NK-92 (cell line): ENCODE measurements around the gene RORC.
"Not testable (repeated sequence)": the region's sequence is repeated elsewhere in the genome, so short reads cannot be mapped to it uniquely, and the experiment has no call there.

Experiments used
- DNase-seq: peaks from one replicate; lab custom pipeline; 2025; ENCODE audit not compliant: unreplicated experiment; lab: John Stamatoyannopoulos, UW

RORC gene

GRCh38 chr1:151776665-151777062 lies 54.9 kb downstream of the RORC start:
- DNase-seq = no peak

DNA sequence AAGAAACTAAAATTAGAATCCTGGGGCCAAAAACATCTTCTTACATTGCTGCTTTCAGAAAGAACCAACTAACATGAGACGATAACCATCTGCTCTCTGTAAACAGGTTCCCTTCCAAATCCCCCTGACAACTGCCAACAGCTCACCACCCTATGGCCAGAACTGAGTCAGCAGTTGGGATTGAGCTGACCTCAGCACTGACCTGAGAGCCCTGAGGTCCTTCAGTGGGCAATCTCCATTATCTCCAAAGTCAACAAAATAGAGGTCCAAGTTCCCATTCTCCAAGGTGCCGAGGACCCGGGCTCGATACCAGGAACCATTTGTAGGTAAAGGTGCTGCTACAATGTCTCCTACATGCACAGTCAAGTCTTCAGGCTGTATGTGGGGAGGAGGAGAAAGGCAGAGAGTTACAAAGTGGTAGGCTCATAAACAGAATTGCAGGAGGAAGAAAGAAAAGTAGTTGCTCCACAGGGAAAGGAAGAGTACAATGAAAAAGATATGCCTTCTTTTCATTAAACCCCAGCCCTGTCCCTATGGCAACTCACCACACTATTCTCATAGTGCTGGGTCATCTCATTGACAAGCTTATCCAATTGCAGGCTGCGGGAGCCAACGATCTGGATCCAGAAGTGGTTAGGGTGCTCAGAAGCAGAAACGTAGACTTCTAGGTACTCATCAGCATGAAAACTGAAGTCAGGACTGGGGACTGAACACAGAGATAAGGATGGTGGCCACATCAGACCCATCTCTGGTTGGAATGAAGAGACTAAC lies 55.5 kb downstream of the RORC start:
- no peak for DNase-seq

DNA sequence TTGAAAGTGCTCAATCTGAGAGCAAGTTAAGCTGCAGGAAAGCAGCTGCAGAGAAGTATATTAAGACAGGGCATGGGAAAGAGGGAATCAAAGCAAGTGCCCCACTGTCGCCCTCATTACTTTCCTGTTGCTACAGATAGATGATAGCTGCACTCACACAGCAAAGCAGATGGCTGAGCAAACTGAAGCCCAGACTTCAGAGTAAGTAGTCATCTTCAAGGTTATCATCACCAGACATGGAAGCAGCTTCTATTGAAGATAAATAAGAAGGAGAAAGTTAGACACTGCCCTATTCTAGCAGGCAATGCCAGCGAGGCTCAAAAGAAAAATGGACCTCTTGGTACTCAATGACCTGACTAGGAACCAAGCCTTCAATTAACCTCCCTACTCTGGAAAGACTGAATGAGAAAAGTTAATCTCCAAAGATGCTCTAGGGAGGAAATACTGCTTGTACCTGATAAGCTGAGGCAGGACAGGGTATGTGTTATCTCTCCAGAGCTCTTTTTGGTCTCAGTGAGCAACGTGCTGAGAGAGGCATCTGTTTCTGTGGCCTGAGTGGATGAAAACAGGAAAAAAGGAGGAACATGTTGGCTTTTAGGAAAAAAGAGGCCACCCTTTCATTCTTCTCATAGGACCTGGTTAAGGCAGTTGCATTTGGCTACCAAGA lies 57.2 kb downstream of the RORC start:
- no peak for DNase-seq

DNA sequence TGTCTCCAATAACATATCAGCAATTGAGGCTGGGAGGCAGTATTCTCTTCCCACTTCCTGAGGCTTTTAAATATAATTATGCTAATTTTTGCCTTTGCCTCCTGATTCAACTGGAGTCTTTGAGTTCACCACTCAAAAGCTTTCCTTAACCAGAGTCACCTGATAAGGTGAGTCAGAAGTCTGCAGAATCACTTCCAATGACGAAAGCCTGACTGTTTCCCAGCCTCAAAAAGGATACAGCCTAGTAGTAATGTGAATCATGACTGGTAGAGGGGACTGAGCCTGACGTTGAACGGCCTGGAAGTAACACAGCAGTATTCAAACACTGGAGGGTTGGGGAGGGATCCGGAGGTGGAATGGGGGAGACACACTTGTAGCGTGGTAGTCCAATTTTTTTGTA lies 57.9 kb downstream of the RORC start:
- DNase-seq = no peak

GRCh38 chr1:151769270-151769669 lies 62.3 kb downstream of the RORC start:
- not testable (repeated sequence) for DNase-seq

DNA sequence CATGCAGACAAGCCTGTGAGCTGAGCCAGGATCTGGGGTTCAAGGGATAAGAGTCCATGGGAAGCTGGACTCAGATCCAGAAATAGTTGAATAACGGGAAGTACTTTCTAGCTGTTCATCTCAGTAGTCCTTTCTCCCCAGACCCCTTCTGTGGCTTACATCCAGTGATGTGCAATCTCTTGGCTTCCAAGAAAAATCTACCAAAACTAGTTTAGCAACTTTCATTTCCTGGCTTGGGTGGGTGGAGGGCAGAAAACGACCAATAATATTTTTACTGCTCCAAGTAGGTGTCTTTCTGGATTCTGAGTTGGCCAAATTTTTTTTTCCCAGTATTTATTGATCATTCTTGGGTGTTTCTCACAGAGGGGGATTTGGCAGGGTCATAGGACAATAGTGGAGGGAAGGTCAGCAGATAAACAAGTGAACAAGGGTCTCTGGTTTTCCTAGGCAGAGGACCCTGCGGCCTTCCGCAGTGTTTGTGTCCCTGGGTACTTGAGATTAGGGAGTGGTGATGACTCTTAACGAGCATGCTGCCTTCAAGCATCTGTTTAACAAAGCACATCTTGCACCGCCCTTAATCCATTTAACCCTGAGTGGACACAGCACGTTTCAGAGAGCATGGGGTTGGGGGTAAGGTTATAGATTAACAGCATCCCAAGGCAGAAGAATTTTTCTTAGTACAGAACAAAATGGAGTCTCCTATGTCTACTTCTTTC lies 63.1 kb downstream of the RORC start:
- DNase-seq = not testable (repeated sequence)

DNA sequence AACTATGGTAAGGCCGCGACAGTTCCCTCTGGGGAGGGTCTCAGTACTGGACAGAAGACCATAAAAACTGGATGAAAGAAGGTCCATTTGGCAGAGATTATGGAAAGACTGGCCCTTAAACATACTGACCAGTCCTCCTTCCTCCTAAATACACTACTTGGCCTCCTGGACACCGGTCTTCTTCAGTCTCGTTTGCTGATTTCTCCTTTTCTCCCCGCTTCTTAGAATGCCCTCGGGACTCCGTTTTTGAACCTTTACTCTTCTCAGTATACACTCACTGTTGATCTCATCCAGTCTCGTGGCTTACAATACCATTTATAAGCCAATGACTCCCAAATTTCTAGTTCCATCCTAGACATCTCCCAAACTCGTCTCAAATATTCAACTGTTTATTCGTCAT lies 67.6 kb downstream of the RORC start:
- no peak for DNase-seq

DNA sequence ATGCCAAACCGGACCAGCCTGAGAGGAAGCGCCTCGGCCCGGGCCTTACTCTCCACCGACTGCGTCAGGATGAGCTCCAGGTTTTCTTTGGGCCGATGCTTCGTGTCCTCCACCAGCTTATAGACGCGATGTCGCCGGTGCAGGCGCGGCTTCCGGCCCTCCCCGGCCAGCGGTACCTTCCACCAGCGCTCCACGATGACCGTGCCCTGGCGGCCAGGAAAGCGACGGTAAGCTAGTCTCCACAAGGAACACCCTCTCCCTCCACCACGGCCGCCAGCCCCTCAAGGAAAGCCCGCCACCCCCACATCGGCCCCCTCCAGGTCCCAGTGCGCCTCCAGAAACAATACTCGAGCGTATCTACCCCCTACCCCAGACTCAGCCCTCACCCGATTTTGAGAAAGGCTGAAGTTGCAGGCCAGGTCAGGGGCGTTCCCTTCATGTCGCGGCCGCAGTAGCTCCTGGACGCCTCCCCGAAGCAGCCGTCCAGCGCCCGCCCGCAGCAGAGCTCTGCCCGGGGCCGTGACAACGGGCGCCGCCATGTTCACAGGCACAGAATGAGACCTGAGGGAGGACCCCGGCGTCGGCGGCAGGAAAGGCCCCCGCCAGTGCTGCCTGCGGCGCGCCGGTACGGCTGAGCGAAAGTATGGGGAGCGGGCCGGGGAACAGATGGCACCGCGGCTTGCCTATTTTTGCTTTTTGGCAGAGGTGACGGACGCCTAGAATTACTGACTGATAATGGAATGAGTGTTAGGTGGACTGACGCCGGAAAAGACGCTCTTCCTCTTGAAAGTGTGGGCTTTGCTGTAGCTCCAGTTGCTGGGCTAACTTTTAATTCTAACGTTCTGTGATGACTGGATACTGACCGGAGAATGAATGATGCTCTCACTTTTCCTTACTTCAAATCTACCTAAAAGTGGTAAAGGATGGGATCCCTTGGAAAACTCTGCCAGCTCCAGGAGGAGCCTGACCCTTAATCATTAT lies 68.4 kb downstream of the RORC start, which contains the start of gene MRPL9:
TSS of gene MRPL9 (minus strand) at position 556 of the 981 bp plus-strand sequence. CDS start at position 539, 17 bp downstream.
- no peak for DNase-seq

DNA sequence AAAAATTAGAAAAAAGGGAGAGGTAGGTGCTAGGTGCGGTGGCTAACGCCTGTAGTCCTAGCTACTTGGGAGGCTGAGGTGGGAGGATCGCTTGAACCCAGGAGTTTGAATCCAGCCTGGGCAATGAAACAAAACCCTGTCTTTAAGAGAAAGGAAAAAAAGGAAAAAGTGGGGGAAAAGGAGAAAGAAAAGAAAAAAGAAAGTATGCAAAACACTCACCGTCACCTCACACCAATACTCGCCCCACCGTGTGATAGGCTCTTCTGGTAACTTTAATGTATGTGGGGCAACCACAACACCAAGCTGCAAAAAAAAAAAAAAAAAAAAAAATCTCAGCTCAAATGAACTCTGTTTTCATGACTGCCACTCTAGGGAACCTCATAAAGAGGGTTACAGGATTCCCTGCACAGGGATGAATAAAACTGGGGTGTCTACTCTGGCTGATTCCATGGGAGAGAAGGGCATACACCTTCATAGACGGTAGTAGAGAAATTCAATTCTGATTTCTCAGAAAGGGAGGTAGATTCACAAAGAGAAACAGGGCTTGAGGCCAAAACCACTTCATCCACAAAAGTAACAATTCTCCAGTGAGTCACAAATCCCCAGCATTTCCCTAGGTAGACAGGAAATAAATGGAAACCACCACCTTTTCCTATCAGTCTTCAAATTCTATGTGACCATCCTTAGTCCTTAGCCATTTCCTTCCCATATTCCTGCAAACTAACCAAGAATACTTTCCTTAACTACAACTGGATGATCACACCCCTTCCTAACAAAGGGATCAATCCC lies 70.8 kb downstream of the RORC start:
- DNase-seq = no peak

DNA sequence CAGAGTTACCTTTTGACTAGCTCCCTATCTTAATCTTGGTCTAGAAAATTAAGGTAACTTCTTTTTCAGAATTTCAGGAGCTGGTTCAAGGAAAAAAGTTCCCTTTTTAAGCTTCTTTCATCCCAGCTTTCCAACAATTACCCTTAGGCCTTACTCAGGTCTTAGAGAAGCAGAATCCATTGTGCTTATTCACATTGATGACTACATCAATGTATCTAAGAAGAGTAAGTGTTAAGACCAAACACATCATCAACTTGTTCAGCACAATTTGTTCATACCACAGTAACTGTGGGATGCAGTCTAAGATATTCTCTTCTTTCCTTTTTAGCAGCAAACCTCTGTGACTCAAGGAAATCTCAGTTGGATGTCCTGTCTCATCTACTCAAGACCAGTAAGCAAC lies 72.4 kb downstream of the RORC start:
- no peak for DNase-seq

GRCh38 chr1:151756291-151756690 lies 75.3 kb downstream of the RORC start:
- no peak for DNase-seq
